ENCODE results near the gene UVRAG. TPM values are rescaled to one million over a fixed set of nuclear protein-coding genes. Genes with fewer than 3 reads are reported as not detected.

Gene UVRAG
- total and polyA plus RNA-seq, 2 of the 4 experiments (the other 2 are of a cell fraction): 5.6 to 10.9 TPM

GRCh38 chr11:76184551-76184993 lies 369.6 kb downstream of the UVRAG start:
- no peak overlapping the region for H3K4me2 ChIP-seq (ENCODE audit: low read depth, low read length)
- no peak overlapping the region for H2BK15ac ChIP-seq (ENCODE audit: low read depth, low read length)
- H3K9me3 ChIP-seq (ENCODE audit: control insufficient read depth, insufficient read depth, low read length): no peaks in the 10 kb centered on the region
- H3K56ac ChIP-seq (ENCODE audit: extremely low read depth, insufficient read depth, low read length): no peak overlapping the region
- no peak overlapping the region for H3K14ac ChIP-seq (replicated peaks; ENCODE audit: low read depth, low read length)
- H2AFZ ChIP-seq (replicated peaks; ENCODE audit: low read length, poor library complexity): no peak overlapping the region
- H3K27me3 ChIP-seq (ENCODE audit: control insufficient read depth, insufficient read depth, low read length): peaks cover 5% of the 10 kb centered on the region; the same call in 1 of the 2 replicates
- no peaks in the 10 kb centered on the region; the same call in 1 of the 2 replicates for H3K4me1 ChIP-seq (ENCODE audit: control insufficient read depth, insufficient read depth, low read length)
- H3K4ac ChIP-seq (ENCODE audit: low read depth, low read length): no peak overlapping the region
- CTCF ChIA-PET: interaction anchor here (1.0 kb wide), 1 partner anchor 24 kb away, joined by 3 read pairs; no protein-coding TSS in a partner anchor
- H4K8ac ChIP-seq (ENCODE audit: low read depth in 2 of 2, low read length in 2 of 2): no peak overlapping the region
- H3K36me3 ChIP-seq (ENCODE audit: control insufficient read depth, insufficient read depth, low read length): no peaks in the 10 kb centered on the region
- ATAC-seq (ENCODE audit: low read depth) (peak; percentile 25), DNase-seq (peak; percentile 15)
- no peaks in the 10 kb centered on the region for H3K9me1 ChIP-seq (ENCODE audit: insufficient read depth, low read length)
- no peak overlapping the region for H3K9ac ChIP-seq (ENCODE audit: low read depth, low read length)
- WGBS, 2 experiments (ENCODE audit: extremely low coverage in 2 of 2, insufficient read length in 1 of 2): 21% methylated on average over 4 of the region's 7 CpGs; no CpG with 5 or more reads in 1 of the 2 experiments
- no TSS peak for BruUV-seq (replicated peaks)
- H2AK5ac ChIP-seq (ENCODE audit: low read depth, low read length): no peak overlapping the region
- no peak overlapping the region for H3K27ac ChIP-seq (ENCODE audit: insufficient read depth, low read length)
- no peak for TF ChIP-seq MAZ (IDR thresholded peaks at IDR 0.05; ENCODE audit: borderline replicate concordance, low read depth, low read length)
- TF ChIP-seq MXI1 (IDR thresholded peaks at IDR 0.05; ENCODE audit: borderline replicate concordance, low read depth, low read length): no peak
- TF ChIP-seq RFX5 (IDR thresholded peaks at IDR 0.05; ENCODE audit: low read depth, low read length): no peak
- TF ChIP-seq CEBPB (IDR thresholded peaks at IDR 0.05; ENCODE audit: low read depth, low read length): no peak
- TF ChIP-seq, protein P1, sequence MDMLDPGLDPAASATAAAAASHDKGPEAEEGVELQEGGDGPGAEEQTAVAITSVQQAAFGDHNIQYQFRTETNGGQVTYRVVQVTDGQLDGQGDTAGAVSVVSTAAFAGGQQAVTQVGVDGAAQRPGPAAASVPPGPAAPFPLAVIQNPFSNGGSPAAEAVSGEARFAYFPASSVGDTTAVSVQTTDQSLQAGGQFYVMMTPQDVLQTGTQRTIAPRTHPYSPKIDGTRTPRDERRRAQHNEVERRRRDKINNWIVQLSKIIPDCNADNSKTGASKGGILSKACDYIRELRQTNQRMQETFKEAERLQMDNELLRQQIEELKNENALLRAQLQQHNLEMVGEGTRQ (IDR thresholded peaks at IDR 0.05; ENCODE audit: low read depth, low read length): no peak
- no peak for TF ChIP-seq POLR2A (IDR thresholded peaks at IDR 0.05; ENCODE audit: low read depth, low read length)
- TF ChIP-seq CHD1 (IDR thresholded peaks at IDR 0.05; ENCODE audit: low read depth, low read length): no peak
- TF ChIP-seq SMC3 (IDR thresholded peaks at IDR 0.05; ENCODE audit: low read depth, low read length): no peak
- no peak for TF ChIP-seq RAD21 (IDR thresholded peaks at IDR 0.05; ENCODE audit: low read length)
- no peak for TF ChIP-seq BHLHE40 (IDR thresholded peaks at IDR 0.05; ENCODE audit: low read depth, low read length)
- TF ChIP-seq NFE2L2 (IDR thresholded peaks at IDR 0.05; ENCODE audit: low read depth, low read length): no peak
- no peak for TF ChIP-seq RCOR1 (IDR thresholded peaks at IDR 0.05; ENCODE audit: insufficient replicate concordance, low read length)
- TF ChIP-seq, protein P2, sequence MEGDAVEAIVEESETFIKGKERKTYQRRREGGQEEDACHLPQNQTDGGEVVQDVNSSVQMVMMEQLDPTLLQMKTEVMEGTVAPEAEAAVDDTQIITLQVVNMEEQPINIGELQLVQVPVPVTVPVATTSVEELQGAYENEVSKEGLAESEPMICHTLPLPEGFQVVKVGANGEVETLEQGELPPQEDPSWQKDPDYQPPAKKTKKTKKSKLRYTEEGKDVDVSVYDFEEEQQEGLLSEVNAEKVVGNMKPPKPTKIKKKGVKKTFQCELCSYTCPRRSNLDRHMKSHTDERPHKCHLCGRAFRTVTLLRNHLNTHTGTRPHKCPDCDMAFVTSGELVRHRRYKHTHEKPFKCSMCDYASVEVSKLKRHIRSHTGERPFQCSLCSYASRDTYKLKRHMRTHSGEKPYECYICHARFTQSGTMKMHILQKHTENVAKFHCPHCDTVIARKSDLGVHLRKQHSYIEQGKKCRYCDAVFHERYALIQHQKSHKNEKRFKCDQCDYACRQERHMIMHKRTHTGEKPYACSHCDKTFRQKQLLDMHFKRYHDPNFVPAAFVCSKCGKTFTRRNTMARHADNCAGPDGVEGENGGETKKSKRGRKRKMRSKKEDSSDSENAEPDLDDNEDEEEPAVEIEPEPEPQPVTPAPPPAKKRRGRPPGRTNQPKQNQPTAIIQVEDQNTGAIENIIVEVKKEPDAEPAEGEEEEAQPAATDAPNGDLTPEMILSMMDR (conservative IDR thresholded peaks at IDR 0.05; ENCODE audit: low read depth, low read length): no peak
- TF ChIP-seq, protein P3, sequence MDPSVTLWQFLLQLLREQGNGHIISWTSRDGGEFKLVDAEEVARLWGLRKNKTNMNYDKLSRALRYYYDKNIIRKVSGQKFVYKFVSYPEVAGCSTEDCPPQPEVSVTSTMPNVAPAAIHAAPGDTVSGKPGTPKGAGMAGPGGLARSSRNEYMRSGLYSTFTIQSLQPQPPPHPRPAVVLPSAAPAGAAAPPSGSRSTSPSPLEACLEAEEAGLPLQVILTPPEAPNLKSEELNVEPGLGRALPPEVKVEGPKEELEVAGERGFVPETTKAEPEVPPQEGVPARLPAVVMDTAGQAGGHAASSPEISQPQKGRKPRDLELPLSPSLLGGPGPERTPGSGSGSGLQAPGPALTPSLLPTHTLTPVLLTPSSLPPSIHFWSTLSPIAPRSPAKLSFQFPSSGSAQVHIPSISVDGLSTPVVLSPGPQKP (IDR thresholded peaks at IDR 0.05; ENCODE audit: borderline replicate concordance, low read depth, low read length): no peak
- TF ChIP-seq MAFK (IDR thresholded peaks at IDR 0.05; ENCODE audit: low read depth, low read length): no peak
- TF ChIP-seq FOS (IDR thresholded peaks at IDR 0.05; ENCODE audit: low read depth, low read length): no peak
- dilution Hi-C loops (cut with HindIII; ENCODE audit: low sequenced_read_pairs, unreplicated experiment) (no loop called here), intact Hi-C loops (cut with micrococcal nuclease) (no loop called here), in situ Hi-C loops (cut with MboI; ENCODE audit: low sequenced_read_pairs) (no loop called here)
- no peak overlapping the region for H3K18ac ChIP-seq (ENCODE audit: low read depth, low read length)
- no peaks in the 10 kb centered on the region for H4K20me1 ChIP-seq (ENCODE audit: insufficient read depth, low read length)
- no peaks in the 10 kb centered on the region for H3K79me1 ChIP-seq (ENCODE audit: low read depth in 1 of 2, low read length in 2 of 2)
- no peak overlapping the region for H2BK120ac ChIP-seq (ENCODE audit: low read depth, low read length)
- peak overlapping the region; percentile 34 for H2AK9ac ChIP-seq (replicated peaks; ENCODE audit: low read depth, low read length, poor library complexity)
- H3K4me3 ChIP-seq (ENCODE audit: insufficient read depth, low read depth, low read length): no peak overlapping the region
- H4K5ac ChIP-seq (ENCODE audit: low read depth, low read length): no peak overlapping the region
- no peak overlapping the region for H2BK20ac ChIP-seq (ENCODE audit: low read depth, low read length)
- H4K91ac ChIP-seq (ENCODE audit: insufficient read depth, low read depth, low read length): no peak overlapping the region
- no peak overlapping the region for H3K23ac ChIP-seq (ENCODE audit: low read depth, low read length)
- no peak overlapping the region for H2BK5ac ChIP-seq (ENCODE audit: low read depth, low read length, poor library complexity, severe bottlenecking)
- POLR2A ChIA-PET (ENCODE audit: unreplicated experiment): no interaction called here

Measured in IMR-90 (cell line).